ENCODE results near the gene EDEM3.

DNA sequence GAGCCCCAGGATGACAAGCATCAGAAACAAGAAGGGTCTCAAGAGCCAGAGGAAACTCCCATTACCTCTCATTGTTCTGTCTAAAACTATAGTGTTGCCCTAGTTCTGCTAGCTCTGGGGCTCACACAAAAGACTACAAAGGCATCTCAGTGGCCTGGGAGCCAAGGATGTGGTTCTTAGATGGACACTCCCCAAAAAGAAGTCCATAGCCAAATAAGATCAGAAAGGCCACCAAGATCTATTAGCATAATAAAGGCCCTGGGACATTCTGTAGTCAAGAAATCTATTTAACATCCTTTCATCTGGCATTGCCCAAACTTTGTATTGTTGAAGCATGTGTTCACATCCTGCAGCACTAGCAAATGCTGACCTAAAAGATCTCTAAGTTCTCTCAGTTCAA, 99.5 kb downstream of the EDEM3 start:
- TF ChIP-seq, protein P1, sequence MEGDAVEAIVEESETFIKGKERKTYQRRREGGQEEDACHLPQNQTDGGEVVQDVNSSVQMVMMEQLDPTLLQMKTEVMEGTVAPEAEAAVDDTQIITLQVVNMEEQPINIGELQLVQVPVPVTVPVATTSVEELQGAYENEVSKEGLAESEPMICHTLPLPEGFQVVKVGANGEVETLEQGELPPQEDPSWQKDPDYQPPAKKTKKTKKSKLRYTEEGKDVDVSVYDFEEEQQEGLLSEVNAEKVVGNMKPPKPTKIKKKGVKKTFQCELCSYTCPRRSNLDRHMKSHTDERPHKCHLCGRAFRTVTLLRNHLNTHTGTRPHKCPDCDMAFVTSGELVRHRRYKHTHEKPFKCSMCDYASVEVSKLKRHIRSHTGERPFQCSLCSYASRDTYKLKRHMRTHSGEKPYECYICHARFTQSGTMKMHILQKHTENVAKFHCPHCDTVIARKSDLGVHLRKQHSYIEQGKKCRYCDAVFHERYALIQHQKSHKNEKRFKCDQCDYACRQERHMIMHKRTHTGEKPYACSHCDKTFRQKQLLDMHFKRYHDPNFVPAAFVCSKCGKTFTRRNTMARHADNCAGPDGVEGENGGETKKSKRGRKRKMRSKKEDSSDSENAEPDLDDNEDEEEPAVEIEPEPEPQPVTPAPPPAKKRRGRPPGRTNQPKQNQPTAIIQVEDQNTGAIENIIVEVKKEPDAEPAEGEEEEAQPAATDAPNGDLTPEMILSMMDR (IDR thresholded peaks at IDR 0.05): no peak
- no peak for TF ChIP-seq POLR2A (IDR thresholded peaks at IDR 0.05)

Measured in heart left ventricle (tissue), 13 donors.